Stimulated activated CD4-positive, alpha-beta T cell treated with anti-CD3 and anti-CD28 coated beads, Interleukin-12 subunit alpha, Interleukin-12 subunit beta, amount 100 ng/mL, for 4 hours (primary cell): Measurements from ENCODE around the gene PLXNB1.
"Not testable (repeated sequence)": the region's sequence is repeated elsewhere in the genome, so short reads cannot be mapped to it uniquely, and the experiment has no call there.

Source experiments
- DNase-seq: peaks from one replicate; pipeline ENCODE4 v3.0.0-alpha.2; 2020

The PLXNB1 gene

DNA sequence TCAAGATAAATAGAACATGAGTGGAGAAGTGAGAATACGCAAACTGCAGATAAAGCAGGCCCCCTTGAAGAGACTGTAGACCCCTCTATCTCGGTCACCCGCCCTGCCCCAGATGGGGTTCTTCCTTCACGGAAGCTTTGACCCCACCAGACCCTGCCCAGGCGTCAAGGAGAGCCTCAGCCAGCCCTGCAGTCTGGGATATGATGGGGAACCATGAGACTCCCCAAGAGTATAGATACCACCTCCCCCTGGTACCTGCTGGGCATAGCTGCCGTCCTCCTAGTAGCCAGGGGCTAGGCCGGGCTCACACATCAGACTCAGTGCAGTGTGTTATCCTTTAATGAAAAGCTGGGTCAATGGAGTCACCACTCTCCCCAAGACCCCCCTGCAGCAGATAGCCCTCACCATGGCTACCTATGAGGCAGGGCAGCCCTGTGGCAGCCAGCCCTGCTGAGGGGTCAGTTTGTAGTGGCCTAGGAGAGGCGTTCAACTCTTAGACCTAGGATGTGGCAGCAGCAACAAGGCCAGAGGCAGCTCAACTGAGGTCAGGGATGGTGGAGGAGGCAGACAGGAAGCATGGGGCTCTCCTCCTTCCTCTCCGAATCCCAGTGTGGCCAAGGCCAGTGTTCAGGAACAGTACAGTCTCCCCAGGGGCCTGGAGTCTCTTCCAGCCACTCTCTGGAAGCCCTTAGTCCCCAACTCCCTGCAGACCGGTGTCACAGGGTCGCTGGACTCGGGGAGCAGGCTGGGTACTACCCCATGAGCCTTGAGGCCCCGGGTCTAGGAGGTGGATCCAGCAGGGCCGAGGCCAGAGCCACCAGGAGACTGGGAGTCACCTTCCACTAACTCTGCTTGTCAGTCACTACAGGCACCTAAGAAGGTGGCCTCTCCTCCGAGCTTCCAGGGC lies 26.1 kb downstream of the PLXNB1 start:
- no peak for DNase-seq

DNA sequence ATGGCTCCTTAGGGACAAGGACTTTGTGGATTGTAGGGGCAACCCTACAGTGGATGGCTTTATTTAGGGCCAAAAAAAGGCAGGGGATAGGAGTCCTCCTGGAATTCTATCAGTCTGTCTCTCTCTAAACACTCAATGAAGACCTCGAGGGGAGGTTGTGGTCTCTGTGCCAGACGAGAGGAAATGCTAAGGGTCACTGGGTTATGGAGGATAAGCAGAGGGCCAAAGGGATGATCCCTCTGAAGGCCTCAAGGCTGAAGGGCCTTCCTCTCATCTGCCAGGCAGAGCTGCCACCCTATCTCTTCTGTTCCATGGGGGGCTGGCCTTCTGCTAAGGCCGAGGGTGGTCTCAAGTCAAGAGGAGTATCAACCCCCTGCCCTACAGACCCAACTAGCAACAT lies 27.0 kb downstream of the PLXNB1 start:
- no peak for DNase-seq

DNA sequence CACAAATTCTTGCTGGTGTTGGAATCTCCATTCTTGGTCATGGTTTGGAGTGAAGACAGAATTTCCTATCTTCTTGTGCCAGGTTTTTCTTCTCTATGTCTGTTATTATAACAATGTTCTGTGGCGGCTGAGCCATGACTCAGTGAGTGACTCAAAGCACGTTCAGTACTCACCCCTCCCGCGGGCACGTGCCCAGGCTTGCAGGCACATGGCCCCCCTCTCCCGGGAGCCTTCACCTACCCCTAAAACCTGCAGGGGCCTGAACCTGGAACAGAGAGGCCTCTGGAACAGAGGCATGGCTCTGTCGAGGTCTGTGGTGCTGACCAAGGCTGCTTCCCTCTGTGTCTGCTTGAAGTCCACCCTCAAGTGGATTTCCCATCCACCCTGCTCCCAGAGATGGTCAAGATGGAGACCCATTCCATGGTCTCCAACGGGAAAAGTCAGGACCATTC lies 27.6 kb downstream of the PLXNB1 start:
- no peak for DNase-seq

GRCh38 chr3:48401434-48401901 lies 28.4 kb downstream of the PLXNB1 start:
- DNase-seq, result not testable (repeated sequence)

DNA sequence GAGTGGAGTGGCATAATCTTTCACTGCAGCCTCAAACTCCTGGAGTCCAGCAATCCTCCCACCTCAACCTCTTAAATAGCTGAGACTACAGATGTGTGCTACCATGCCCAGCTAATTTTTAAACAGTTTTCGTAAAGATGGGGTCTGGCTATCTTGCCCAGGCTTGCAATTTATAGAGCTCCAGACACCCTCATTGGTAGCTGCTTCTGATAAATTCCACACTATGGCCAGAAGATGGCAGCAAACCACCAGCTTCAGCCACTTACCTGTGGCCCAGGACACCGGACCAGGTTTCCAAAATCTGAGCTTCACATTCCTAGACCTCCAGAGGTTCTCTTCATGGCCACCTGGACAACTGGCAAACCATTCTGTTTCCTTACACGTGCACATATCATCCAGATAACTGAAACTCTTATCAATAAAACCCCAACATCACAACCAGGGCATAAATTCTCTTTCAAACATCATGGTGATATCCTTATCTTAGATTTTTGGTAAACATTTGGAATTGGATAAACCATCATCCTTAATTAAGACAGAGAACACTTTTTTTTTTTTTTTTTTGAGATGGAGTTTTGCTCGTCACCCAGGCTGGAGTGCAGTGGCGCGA lies 29.0 kb downstream of the PLXNB1 start:
- DNase-seq, result peak; percentile 42

- DNase-seq, result no peak
Measured at GRCh38 chr3:48399387-48400172, 30.3 kb downstream of the PLXNB1 start.

GRCh38 chr3:48398701-48399386 lies 31.0 kb downstream of the PLXNB1 start:
- DNase-seq, result no peak

- DNase-seq, result no peak
Measured at GRCh38 chr3:48397767-48398681, 31.9 kb downstream of the PLXNB1 start.

DNA sequence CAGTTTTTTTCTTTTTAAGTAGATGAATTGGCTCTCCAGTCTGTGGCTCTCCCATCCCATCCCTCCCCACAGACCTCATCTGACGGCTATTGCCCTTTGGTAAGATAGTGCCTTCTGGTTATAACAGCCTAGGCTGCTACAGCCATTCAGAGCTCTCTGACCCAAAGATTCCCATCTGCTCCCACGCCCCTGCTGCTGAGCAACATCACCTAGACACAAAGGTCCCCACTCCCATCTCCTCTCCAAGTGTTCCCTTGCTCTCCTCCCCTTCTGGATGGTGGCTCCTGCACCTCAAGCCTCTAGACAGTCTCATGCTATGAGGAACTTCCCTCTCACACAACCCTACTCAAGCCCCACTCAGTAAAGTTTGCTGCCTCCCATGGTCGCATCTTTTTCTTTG lies 34.2 kb downstream of the PLXNB1 start:
- no peak for DNase-seq

- no peak for DNase-seq
Measured at GRCh38 chr3:48394391-48394790, 35.5 kb downstream of the PLXNB1 start.

DNA sequence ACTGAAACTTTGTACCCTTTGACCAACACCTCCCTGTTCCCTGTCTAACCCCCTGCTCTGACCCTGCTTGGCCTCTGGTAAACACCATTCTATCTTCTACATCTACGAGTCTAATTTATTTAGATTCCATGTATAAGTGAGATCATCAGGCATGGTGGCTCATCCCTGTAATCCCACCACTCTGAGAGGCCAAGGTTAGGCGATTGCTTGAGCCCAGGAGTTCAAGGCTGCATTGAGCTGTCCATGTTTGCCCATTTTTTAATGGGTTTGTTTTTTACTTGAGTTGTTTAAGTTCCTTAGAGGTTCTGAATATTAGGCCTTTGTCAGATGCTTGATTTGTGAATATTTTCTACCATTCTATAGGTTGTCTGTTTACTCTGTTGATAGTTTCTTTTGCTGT lies 40.9 kb downstream of the PLXNB1 start:
- no peak for DNase-seq

DNA sequence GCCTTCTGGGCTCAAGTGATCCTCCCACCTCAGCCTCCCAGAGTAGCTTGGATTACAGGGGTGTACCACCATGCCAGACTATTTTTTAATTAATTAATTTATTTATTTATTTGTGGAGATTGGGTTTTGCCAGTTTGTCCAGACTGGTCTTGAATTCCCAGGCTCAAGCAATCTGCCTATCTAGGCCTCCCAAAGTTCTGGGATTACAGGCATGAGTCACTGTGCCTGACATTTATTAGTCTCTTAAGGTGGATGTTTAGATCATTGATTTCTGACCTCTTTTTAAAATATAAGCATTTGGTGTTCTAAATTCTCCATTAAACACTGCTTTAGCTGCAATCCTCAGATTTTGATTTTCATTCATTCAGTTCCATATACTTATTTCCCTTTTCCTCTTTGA lies 42.3 kb downstream of the PLXNB1 start:
- DNase-seq, result no peak

DNA sequence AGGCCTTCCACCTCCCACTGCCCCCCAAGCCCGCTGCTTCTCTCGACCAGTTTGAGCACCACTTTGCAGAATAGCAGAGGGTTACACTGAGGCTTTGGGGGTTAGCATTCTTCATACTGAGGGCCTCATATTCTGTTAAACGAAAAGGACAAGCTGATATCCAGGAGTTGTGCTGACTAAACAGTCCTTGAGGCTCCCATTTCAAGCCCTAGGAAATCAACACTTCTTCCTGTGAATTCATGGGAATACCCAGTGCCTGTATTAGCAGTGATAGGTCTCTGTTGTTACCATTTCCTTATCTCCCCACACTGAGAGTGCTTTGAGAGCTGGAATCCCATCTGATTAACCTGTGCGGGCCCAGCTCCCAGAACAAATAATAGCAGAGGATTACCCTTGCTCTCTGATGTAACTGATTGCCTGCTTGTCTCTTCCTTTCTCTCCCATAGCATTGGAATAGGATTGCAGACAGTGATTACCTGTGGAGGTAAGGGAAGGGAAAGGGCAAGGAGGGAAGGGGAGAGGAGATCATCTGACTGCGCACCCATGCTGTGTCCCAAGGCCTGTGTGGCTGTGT lies 56.9 kb downstream of the PLXNB1 start:
- no peak for DNase-seq

- DNase-seq, result no peak
Measured at GRCh38 chr3:48372377-48372770, 57.5 kb downstream of the PLXNB1 start.

DNA sequence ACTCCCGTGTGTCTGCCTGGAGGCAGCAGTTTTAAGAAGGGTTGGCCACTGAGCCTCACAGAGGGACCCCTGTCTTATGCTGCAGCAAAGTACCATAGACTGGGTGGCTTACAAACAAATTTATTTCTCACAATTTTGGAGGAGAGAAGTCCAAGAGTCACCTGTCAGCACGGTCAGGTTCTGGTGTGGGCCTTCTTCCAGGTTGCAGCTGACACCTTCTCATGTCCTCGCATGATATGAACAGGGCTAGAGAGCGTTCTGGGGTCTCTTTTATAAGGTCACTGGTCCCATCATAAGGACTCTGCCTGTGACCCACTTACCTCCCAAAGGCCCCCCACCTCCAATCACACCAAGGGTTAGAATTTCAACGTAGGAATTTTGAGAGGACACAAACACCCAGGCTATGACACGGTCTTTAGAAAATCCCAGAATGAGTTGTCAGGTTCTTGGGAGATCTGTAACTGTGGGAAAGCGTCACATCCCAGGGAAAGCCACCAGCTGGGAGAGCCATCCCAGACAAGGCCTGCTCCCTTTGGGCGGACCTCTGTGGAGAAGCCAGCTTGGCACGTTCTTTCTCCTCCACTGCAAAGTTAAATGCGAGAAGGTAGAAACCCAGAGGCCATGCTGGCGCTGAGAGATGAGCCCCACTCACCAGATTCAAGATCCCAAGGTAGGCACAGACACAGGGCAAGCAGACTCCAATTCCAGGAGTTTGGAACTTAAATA lies 58.1 kb downstream of the PLXNB1 start, which contains the start of gene FBXW12:
FBXW12 (plus strand) TSS at position 569 of the 726 bp plus-strand sequence. CDS start 549 bp downstream, outside the sequence.
- DNase-seq, result no peak

DNA sequence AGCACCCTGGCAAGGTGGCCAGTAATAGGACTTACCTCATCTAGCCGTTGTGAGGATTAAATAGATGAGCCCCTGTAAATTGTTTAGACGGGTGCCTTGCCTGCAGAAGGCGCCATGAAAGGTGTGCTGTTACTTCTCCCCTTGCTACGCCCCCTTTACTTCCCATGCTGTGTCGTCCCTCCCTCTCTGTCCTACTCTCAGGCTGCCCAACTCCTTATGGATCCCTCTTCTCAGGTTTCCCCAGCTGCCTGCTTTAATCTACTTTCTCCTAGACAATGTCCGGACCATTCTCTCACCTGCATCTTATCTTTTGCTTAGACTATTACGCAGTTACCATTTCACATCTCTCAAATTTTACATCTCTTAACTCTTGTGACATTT lies 59.6 kb downstream of the PLXNB1 start:
- no peak for DNase-seq

- no peak for DNase-seq
Measured at GRCh38 chr3:48369693-48370332, 60.1 kb downstream of the PLXNB1 start.

DNA sequence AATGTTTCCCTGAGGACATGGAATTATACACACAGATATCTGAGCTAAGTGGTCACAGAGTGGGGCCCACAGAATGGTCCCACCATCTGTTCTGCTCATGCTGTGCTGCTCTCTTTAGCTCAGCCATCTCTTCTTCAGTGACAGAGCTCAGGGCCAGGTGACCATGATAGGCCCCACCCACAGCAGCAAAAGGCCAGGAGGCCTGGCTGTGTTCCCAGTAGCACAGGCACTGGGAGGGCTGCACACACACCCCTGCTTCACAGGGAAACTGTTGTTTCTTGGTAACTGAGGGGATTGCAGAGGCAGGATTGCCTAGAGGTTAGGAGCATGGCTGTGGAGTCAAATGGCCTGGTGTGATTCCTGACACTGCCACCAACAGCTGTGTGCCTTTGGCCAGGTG lies 62.7 kb downstream of the PLXNB1 start:
- no peak for DNase-seq

DNA sequence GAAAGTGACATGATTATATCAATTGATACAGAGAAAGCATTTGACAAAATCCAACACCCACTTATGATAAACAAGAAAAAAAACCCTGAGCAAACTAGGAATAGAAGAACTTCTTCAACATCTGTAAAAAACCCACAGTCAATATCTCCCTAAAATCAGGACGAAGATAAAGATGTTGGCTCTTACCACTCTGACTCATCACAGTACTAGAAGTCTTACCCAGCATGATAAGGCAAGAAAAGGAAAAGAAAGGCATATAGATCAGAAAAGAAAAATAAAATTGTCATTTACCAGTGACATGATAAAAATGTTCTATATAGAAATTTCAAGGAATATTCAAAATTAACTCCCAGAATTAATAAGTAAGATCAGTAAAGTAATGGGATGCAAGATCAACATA lies 65.0 kb downstream of the PLXNB1 start:
- no peak for DNase-seq

GRCh38 chr3:48361928-48362327 lies 68.0 kb downstream of the PLXNB1 start:
- no peak for DNase-seq
